Kidney (tissue), 14 donors: ENCODE data around the gene HINFP. TPM values are rescaled to one million over a fixed set of nuclear protein-coding genes. Genes with fewer than 3 reads are reported as not detected.

Experiments used
- DNase-seq, 5 donors: peaks; one replicate each; pipeline ENCODE4 v3.0.0-alpha.2; 2013 to 2020
- FAIRE-seq: peaks from 2 replicates; lab custom pipeline; 2012; peaks lifted over from hg19 to GRCh38; lab: Jason Lieb, UNC
- H3K27ac ChIP-seq, 2 donors: one replicate each; pipeline ENCODE4 v1.7.0; 2013; ENCODE audit warnings: low read depth in 2 of 2, low read length in 2 of 2, inconsistent platforms in 1 of 2
- H3K27me3 ChIP-seq: one replicate; pipeline ENCODE4 v1.7.1; 2013; ENCODE audit warnings: low read length, inconsistent platforms; ENCODE audit not compliant: control insufficient read depth, insufficient read depth
- H3K36me3 ChIP-seq, 3 donors: one replicate each; pipeline versions ENCODE4 v1.7.0 to v1.7.1; 2013; ENCODE audit warnings: low read length in 3 of 3, control low read depth in 1 of 3, inconsistent platforms in 1 of 3; ENCODE audit not compliant: insufficient read depth in 3 of 3, control insufficient read depth in 2 of 3
- H3K4me1 ChIP-seq, 3 donors: one replicate each; pipeline versions ENCODE4 v1.7.0 to v1.7.1; 2013; ENCODE audit warnings: low read length in 3 of 3, inconsistent platforms in 1 of 3, low read depth in 1 of 3; ENCODE audit not compliant: control insufficient read depth in 2 of 3, insufficient read depth in 2 of 3
- H3K4me3 ChIP-seq, 3 donors: one replicate each; pipeline versions ENCODE4 v1.7.0 to v1.8.1; 2013; ENCODE audit warnings: low read length in 3 of 3, control low read depth in 1 of 3, inconsistent platforms in 1 of 3
- H3K9ac ChIP-seq, 3 donors: one replicate each; pipeline versions ENCODE4 v1.7.0 to v1.7.1; 2013; ENCODE audit warnings: low read length in 3 of 3, control low read depth in 1 of 3, inconsistent platforms in 1 of 3
- H3K9me3 ChIP-seq, 3 donors: one replicate each; pipeline versions ENCODE4 v1.7.0 to v1.7.1; 2013; ENCODE audit warnings: low read length in 3 of 3, control low read depth in 1 of 3, inconsistent platforms in 1 of 3; ENCODE audit not compliant: control insufficient read depth in 2 of 3, insufficient read depth in 1 of 3
- intact Hi-C: fragments of 100-400 bp; cut with DNase I; formaldehyde crosslinking; loops from one replicate; pipeline ENCODE4 v1.11.1; 2022
- polyA plus RNA-seq: library from polyadenylated mRNA; stranded (reverse); fragments of 350-450 nt; fragmentation: Illumina TruSeq; extraction: RNeasy Lipid Tissue Mini Kit (QIAGEN cat#74804); gene quantifications from one replicate; pipeline ENCODE4 v1.2.3, GENCODE V29; 2014; ENCODE audit warnings: low read depth, low replicate concordance; ENCODE audit not compliant: insufficient read depth
- total RNA-seq: library from RNA; stranded (reverse); fragmentation: NEBNext Ultra II Directional; extraction: Animal tissue kit (Norgen Biotek cat#: 25700); gene quantifications from one replicate; pipeline ENCODE4 v1.2.1, GENCODE V29; 2021
- TF ChIP-seq, protein P1 (sequence below): IDR thresholded peaks from 3 replicates; pipeline ENCODE4 v1.5.1; 2012; ENCODE audit warnings: mild to moderate bottlenecking, moderate library complexity, borderline replicate concordance; ENCODE audit not compliant: insufficient read depth; ENCODE audit errors: extremely low read depth
- donor health status: control.
- donor health status: control.
- donor health status: control.
- donor health status: control.
- donor health status: control.
- donor health status: DM: yes; HTN: yes; CAD: no.
- donor health status: Normal renal cell carcinoma (clear cell type).

The HINFP gene
- total and polyA plus RNA-seq, 2 donors from 2014 or later: 14.5 to 29.1 TPM

DNA sequence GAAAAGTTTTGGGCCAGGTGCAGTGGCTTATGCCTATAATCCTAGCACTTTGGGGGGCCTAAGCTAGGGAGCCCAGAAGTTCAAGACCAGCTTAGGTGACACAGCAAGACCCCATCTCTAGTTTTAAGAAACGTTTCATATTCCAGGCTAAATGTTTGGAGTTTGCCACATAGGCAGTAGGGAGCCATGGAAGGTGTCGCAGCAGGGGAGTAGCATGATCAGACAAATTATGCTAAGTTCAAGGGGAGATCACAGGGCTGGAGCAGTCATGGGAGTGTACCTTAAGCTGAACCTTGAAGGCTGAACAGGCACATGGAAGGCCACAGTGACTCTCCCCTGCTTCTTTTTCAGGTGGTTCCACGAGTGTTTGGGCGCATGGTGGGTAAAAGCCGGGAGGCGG, 58.0 kb downstream of the HINFP start:
- no peak overlapping the region for H3K4me3 ChIP-seq
- H3K9ac ChIP-seq: no peak overlapping the region
- TF ChIP-seq, protein P1, sequence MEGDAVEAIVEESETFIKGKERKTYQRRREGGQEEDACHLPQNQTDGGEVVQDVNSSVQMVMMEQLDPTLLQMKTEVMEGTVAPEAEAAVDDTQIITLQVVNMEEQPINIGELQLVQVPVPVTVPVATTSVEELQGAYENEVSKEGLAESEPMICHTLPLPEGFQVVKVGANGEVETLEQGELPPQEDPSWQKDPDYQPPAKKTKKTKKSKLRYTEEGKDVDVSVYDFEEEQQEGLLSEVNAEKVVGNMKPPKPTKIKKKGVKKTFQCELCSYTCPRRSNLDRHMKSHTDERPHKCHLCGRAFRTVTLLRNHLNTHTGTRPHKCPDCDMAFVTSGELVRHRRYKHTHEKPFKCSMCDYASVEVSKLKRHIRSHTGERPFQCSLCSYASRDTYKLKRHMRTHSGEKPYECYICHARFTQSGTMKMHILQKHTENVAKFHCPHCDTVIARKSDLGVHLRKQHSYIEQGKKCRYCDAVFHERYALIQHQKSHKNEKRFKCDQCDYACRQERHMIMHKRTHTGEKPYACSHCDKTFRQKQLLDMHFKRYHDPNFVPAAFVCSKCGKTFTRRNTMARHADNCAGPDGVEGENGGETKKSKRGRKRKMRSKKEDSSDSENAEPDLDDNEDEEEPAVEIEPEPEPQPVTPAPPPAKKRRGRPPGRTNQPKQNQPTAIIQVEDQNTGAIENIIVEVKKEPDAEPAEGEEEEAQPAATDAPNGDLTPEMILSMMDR: no peak
- H3K9me3 ChIP-seq: no peaks in the 10 kb centered on the region
- H3K27me3 ChIP-seq: no peaks in the 10 kb centered on the region
- no peak overlapping the region for H3K27ac ChIP-seq
- FAIRE-seq: no peak
- H3K36me3 ChIP-seq: peaks cover 0 to 6% (median 0%) of the 10 kb centered on the region in 3 donors
- DNase-seq: no peak
- intact Hi-C loops: no loop called here
- H3K4me1 ChIP-seq: no peaks in the 10 kb centered on the region

DNA sequence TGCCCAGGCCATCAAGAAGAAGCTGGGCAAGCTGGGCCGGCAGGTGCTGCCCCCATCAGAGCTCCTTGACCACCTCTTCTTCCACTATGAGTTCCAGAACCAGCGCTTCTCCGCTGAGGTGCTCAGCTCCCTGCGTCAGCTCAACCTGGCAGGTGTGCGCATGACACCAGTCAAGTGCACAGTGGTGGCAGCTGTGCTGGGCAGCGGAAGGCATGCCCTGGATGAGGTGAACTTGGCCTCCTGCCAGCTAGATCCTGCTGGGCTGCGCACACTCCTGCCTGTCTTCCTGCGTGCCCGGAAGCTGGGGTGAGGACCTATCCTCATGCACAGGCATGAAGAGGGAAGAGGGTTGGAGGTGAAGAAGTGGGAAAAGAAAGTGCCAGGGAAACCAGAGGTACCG, 58.6 kb downstream of the HINFP start:
- intact Hi-C loops: no loop called here
- no peak overlapping the region for H3K4me3 ChIP-seq
- TF ChIP-seq, protein P1: no peak
- H3K9me3 ChIP-seq: no peaks in the 10 kb centered on the region
- peaks cover 0 to 6% (median 0%) of the 10 kb centered on the region in 3 donors for H3K36me3 ChIP-seq
- H3K9ac ChIP-seq: no peak overlapping the region
- no peaks in the 10 kb centered on the region for H3K4me1 ChIP-seq
- no peaks in the 10 kb centered on the region for H3K27me3 ChIP-seq
- FAIRE-seq (no peak), DNase-seq (no peak)
- no peak overlapping the region for H3K27ac ChIP-seq

DNA sequence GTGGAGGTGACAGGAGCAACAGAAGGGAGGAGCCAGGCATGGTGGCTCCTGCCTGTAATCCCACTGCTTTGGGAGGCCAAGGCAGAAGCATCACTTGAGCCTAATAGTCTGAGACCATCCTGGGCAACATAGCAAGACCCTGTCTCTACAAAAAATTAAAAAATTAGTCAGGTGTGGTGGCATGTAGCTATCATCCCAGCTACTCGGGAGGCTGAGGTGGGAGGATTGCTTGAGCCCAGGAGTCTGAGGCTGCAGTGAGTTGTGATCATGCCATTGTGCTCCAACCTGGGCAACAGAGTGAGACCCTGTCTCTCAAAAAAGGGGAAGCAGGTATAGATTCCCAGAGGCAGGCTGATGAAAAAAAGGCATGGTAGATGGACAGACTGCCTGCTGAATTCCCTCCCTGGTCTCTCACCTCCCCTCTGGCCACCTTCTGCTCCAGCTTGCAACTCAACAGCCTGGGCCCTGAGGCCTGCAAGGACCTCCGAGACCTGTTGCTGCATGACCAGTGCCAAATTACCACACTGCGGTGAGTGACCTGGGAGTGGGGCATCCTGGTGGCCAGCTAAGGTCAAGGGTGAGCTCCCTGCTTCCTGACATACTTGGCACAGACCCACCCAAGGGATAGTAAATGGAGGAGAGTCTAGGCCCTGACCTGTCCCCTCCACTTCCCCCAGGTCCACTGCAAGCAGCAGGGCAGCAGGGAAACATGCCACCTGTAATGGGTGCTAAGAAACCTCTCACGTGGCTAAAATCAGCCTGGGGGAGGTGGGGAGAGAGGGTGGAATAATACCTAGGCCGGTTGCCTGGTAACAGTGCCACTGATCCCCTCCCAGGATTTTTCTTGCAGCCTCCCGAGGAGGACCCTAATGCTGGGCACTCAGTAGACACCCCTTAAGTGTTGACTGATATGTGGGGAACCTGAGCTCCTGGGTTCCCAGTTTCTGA, 59.6 kb downstream of the HINFP start:
- Histone ChIP-seq H3K9ac (no peak overlapping the region), H3K9me3 (no peaks in the 10 kb centered on the region), H3K4me1 (peaks cover 0 to 3% (median 0%) of the 10 kb centered on the region in 3 donors), H3K27ac (no peak overlapping the region), H3K4me3 (no peak overlapping the region), H3K27me3 (no peaks in the 10 kb centered on the region), H3K36me3 (peaks cover 0 to 6% (median 0%) of the 10 kb centered on the region in 3 donors)
- TF ChIP-seq, protein P1: no peak
- intact Hi-C loops: no loop called here
- no peak for DNase-seq
- no peak for FAIRE-seq
